HG03280 (cell line): ENCODE results near the gene ARMC8.
"Not testable (repeated sequence)": the region's sequence is repeated elsewhere in the genome, so short reads cannot be mapped to it uniquely, and the experiment has no call there.

ENCODE experiments used
- ATAC-seq: cut with Tn5 transposase; IDR thresholded peaks from one replicate; pipeline ENCODE4 v1.9.1; 2021; ENCODE audit warnings: mild to moderate bottlenecking, moderate library complexity; ENCODE audit not compliant: unreplicated experiment

The ARMC8 gene, protein sequence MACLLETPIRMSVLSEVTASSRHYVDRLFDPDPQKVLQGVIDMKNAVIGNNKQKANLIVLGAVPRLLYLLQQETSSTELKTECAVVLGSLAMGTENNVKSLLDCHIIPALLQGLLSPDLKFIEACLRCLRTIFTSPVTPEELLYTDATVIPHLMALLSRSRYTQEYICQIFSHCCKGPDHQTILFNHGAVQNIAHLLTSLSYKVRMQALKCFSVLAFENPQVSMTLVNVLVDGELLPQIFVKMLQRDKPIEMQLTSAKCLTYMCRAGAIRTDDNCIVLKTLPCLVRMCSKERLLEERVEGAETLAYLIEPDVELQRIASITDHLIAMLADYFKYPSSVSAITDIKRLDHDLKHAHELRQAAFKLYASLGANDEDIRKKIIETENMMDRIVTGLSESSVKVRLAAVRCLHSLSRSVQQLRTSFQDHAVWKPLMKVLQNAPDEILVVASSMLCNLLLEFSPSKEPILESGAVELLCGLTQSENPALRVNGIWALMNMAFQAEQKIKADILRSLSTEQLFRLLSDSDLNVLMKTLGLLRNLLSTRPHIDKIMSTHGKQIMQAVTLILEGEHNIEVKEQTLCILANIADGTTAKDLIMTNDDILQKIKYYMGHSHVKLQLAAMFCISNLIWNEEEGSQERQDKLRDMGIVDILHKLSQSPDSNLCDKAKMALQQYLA

GRCh38 chr3:138187296-138188012, at the start of gene ARMC8:
Gene ARMC8 (plus strand): TSS chr3:138187301. CDS start chr3:138187555, 254 bp downstream.
- peak; percentile 56 for ATAC-seq

- ATAC-seq: no peak
These were observed 49.2 kb upstream of the ARMC8 start for GRCh38 chr3:138137861-138138260.

DNA sequence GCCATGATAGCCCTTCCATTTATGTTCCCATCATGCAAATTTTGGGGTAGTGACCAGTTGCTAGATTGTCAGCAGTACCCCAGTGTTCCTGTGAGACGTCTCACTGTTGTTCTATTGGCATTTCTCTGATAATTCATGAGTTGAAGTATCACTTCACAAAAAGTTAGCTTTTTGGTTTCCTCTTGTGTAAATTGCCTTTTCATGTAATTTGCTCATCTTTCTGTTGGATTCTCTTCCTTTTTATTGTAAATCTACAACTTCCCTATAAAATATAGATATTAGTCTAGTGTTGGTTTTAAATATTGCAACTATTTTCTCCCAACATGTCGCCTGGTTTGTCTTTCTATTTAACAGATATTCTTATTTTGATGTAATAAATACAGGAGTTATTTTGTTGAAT, 47.4 kb upstream of the ARMC8 start:
- no peak for ATAC-seq

- no peak for ATAC-seq
These were observed 46.2 kb upstream of the ARMC8 start for GRCh38 chr3:138140940-138141339.

GRCh38 chr3:138142181-138142580, 44.9 kb upstream of the ARMC8 start:
- not testable (repeated sequence) for ATAC-seq

- ATAC-seq: no peak
These were observed 38.6 kb upstream of the ARMC8 start for GRCh38 chr3:138148503-138148902.

- ATAC-seq: no peak
These were observed 32.6 kb upstream of the ARMC8 start for GRCh38 chr3:138154534-138154933.

GRCh38 chr3:138157743-138158142, 29.4 kb upstream of the ARMC8 start:
- no peak for ATAC-seq

GRCh38 chr3:138165061-138165460, 22.0 kb upstream of the ARMC8 start:
- no peak for ATAC-seq

DNA sequence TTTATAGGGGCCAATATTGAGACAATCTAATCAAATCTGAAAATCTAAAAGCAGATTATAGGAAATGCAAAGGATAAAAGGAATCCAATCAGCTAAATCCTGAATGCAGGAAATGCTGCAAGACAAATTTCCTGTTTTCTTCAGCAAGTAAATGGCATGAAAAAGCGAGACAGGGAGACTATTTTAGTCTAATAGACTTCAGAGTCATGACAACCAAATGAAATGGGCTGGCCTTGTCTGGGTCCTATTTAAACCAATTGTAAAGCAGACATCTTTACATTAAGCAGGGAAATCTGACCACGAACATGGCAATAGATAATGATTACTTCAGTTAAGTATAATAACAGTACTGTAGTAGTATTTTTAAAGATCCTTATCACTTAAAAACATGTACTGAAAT, 14.5 kb upstream of the ARMC8 start:
- no peak for ATAC-seq

GRCh38 chr3:138173769-138174420, 13.2 kb upstream of the ARMC8 start:
- no peak for ATAC-seq

DNA sequence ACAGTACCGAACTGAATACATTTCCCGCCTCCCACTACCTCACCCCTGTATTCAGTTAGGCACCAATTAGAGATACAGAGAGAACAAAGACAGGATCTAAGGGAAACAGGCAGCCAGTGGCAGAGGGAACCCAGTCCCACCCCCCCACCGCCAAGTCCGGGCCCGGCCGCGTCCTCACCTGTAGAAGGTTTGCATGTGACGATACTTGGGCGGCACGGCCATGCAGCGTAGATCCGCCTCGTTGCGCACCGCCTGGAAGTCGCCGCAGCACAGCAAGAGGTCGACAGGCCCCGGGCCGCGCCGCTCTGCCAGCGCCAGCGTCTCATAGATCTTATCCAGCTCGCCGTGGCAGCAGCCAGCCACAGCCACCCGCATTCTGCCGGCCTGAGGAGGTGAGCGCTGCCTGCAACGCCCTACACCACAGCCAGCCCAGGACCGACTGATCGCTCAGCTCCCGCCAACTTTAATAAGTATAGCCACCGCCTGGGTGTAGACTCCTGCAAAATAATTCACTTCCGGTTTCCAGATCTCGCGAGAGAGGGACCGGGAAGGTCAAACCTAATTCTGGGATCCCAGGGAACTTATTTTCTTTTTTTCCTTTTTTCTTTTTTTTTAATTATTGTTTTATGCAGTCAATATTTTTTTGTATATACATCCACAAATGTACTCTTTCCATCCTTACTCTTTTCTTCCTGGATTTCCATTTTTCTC, 12.5 kb upstream of the ARMC8 start, which contains the start of gene DBR1:
Gene DBR1 (minus strand): TSS at position 501 of the 711 bp plus-strand sequence. CDS start 126 bp downstream, at position 375.
- peak; percentile 88 for ATAC-seq

DNA sequence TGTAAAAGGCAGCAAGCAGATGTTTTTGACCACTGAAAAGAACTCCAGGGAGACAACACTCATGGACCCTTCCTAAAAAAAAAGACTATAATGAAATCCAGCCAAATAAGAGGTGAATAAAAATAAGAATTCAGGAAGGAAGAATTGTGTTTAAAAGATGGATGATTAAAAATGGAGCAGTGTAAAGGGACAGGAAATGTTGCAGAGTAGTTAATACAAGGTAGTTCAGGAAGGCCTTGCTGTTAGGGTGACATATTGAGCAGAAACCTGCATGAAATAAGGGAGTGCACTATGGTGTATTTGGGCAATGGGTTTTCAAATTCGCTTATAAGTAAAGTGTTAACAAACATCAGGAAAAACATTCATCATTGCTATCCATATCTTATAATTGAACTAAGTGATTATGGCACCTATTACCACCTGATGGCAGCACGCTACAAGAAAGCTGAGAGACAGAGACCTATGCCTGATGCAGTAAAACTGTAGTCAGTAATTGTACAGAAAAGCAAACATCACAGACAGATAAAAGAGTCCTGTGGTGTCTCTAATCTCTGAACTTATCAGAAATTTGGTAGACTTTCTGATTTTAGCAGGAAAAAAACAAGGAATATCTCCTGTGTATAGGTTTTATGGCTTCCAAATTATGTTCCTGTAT, 6.6 kb upstream of the ARMC8 start:
- no peak for ATAC-seq

GRCh38 chr3:138184994-138185393, 2.1 kb upstream of the ARMC8 start:
- no peak for ATAC-seq

GRCh38 chr3:138186221-138186620, 880 bp upstream of the ARMC8 start:
- no peak for ATAC-seq

GRCh38 chr3:138186803-138187295, 252 bp upstream of the ARMC8 start:
- ATAC-seq: peak; percentile 92

DNA sequence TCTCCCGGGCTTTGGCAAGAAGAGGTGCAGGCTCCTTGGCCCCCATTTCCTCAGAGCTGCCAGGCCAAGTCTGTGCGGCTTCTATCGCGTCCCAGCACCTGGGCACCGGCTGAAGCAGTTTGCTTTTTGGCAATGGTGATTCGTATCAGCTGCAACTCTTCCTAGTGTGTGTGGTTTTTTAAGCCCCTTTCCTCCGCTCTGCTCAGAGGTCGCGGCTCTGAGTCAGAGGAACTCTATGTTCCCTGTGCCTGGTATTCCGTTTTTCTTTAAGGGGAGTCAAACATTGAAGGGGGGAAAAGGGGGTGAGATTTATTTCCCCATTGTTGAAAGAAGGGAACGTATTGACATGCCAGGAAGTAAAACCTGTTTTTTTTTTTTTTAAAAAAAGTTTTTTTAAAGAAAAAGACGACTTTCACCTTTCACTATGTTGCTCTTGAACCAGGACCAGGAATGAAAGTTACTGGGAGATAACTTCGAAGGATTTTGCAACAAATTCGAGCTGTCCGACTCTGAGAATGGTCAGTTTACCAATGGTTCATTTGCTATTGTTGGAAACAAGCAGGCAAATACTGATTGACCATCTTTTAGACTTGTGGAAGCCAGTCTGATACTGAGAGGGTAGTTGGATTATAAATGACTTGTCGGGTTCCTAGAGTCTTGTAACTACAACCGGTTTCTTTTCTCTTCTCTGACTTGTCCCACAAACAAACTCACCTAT, 1.1 kb downstream of the ARMC8 start:
- no peak for ATAC-seq

- no peak for ATAC-seq
These were observed 8.4 kb downstream of the ARMC8 start for GRCh38 chr3:138195481-138195880.

DNA sequence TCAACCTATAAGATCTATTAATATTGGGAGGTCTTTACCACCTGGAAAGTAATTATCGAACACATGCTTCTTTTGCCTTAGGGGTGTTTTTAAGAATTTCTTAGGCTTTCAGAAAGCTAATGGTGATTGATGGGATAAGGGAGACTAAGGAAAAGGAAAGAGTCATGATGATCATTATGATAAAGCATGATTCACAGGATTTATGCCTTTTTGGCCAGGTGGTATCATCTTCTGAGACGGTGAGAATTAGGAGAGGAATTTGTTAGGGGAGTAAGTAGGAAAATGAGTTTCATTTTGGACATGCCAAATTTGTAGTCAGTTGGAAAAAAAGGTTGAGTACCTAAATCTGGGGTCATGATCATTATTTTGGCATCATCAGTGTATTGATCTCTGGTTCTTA, 8.9 kb downstream of the ARMC8 start:
- ATAC-seq: no peak
